B cell (primary cell): ENCODE results near the gene CCDC6. TPM values are rescaled to one million over a fixed set of nuclear protein-coding genes. Genes with fewer than 3 reads are reported as not detected.
"Not testable (repeated sequence)": the region's sequence is repeated elsewhere in the genome, so short reads cannot be mapped to it uniquely, and the experiment has no call there.

Experiments
- ATAC-seq: fragments of 200-7000 bp; cut with Tn5 transposase; one replicate; pipeline ENCODE4 v1.10.0; 2021; ENCODE audit warnings: low read depth, mild to moderate bottlenecking, moderate number of reproducible peaks, moderate library complexity
- CTCF ChIA-PET: fragments of 350-600 bp; sonication (Branson Sonifier 250); formaldehyde crosslinking; loops from one replicate; lab custom pipeline; 2021; ENCODE audit warnings: antibody characterized with exemption, inconsistent platforms; lab: Charles Lee
- POLR2A ChIA-PET: fragments of 350-600 bp; sonication (Branson Sonifier 250); formaldehyde crosslinking; loops from one replicate; lab custom pipeline; 2021; ENCODE audit warnings: antibody characterized with exemption; lab: Charles Lee
- DNase-seq: peaks from one replicate; pipeline ENCODE4 v3.0.0; 2013
- H2AFZ ChIP-seq: 2 replicates; pipeline ENCODE4 v1.6.1; 2012; ENCODE audit warnings: mild to moderate bottlenecking, low read depth, low read length; ENCODE audit not compliant: insufficient read depth, poor library complexity, severe bottlenecking
- H3K27ac ChIP-seq, 2 donors: 1 replicate in 1 of 2; 2 replicates in 1 of 2; pipeline ENCODE4 v1.5.1; 2012 to 2013; ENCODE audit warnings: low read length in 2 of 2, mild to moderate bottlenecking in 2 of 2, moderate library complexity in 1 of 2
- H3K27me3 ChIP-seq, 4 experiments: fragments of 200-600 bp in 1 of 4; sonication (generic) in 1 of 4; replicated peaks in 1 of 4; 1 replicate in 2 of 4; 2 replicates in 2 of 4; pipeline versions ENCODE4 v1.6.1 to v1.7.0; 2013 to 2016; ENCODE audit warnings: low read length in 3 of 4, mild to moderate bottlenecking in 2 of 4, mixed read lengths in 1 of 4, moderate library complexity in 1 of 4; ENCODE audit not compliant: insufficient read depth in 4 of 4, control insufficient read depth in 3 of 4; ENCODE audit errors: control extremely low read depth in 1 of 4
- H3K36me3 ChIP-seq, 2 experiments: replicated peaks in 1 of 2; 1 replicate in 1 of 2; 2 replicates in 1 of 2; pipeline versions ENCODE4 v1.6.1 to v1.7.1; 2013; ENCODE audit warnings: low read length in 1 of 2; ENCODE audit not compliant: insufficient read depth in 2 of 2, control insufficient read depth in 1 of 2; ENCODE audit errors: control extremely low read depth in 1 of 2, extremely low read depth in 1 of 2
- H3K4me1 ChIP-seq, 2 donors: fragments of 200-600 bp in 1 of 2; sonication (generic) in 1 of 2; 1 replicate in 1 of 2; 2 replicates in 1 of 2; pipeline versions ENCODE4 v1.5.1 to v1.6.1; 2013 to 2017; ENCODE audit warnings: low read length in 2 of 2; ENCODE audit not compliant: control insufficient read depth in 2 of 2, insufficient read depth in 2 of 2
- H3K4me2 ChIP-seq: replicated peaks from 2 replicates; pipeline ENCODE3; 2012; ENCODE audit warnings: mild to moderate bottlenecking, low read depth, low read length; ENCODE audit not compliant: poor library complexity, severe bottlenecking
- H3K4me3 ChIP-seq, 5 experiments: fragments of 200-600 bp in 1 of 5; sonication (generic) in 1 of 5; 1 replicate in 3 of 5; 2 replicates in 2 of 5; pipeline versions ENCODE4 v1.5.1 to v1.7.0; 2011 to 2016; ENCODE audit warnings: low read length in 4 of 5, mild to moderate bottlenecking in 4 of 5, low read depth in 2 of 5, control low read depth in 1 of 5, moderate library complexity in 1 of 5; ENCODE audit not compliant: insufficient read depth in 1 of 5; ENCODE audit errors: control extremely low read depth in 1 of 5, extremely low read depth in 1 of 5
- H3K79me2 ChIP-seq: fragments of 200-600 bp; sonication (generic); one replicate; pipeline ENCODE4 v1.6.0; 2016; ENCODE audit warnings: low read length; ENCODE audit not compliant: control insufficient read depth, insufficient read depth
- H3K9ac ChIP-seq: fragments of 200-600 bp; sonication (generic); 2 replicates; pipeline ENCODE4 v1.6.1; 2017; ENCODE audit warnings: mild to moderate bottlenecking, low read length, moderate library complexity
- H3K9me3 ChIP-seq, 3 donors: one replicate each; pipeline versions ENCODE4 v1.6.1 to v1.7.1; 2013; ENCODE audit warnings: low read length in 2 of 3; ENCODE audit not compliant: control insufficient read depth in 2 of 3, insufficient read depth in 1 of 3; ENCODE audit errors: control extremely low read depth in 1 of 3
- H4K20me1 ChIP-seq: 2 replicates; pipeline ENCODE4 v1.6.0; 2012; ENCODE audit warnings: mild to moderate bottlenecking, low read length; ENCODE audit not compliant: insufficient read depth, control insufficient read depth, poor library complexity, severe bottlenecking
- H3K27ac Mint-ChIP-seq: one replicate; pipeline ENCODE4 v1.8.0; 2021; ENCODE audit warnings: mixed read lengths
- H3K27me3 Mint-ChIP-seq: one replicate; pipeline ENCODE4 v1.8.0; 2021; ENCODE audit warnings: mixed read lengths
- H3K4me1 Mint-ChIP-seq: one replicate; pipeline ENCODE4 v1.8.0; 2021; ENCODE audit warnings: mixed read lengths
- H3K4me3 Mint-ChIP-seq: one replicate; pipeline ENCODE4 v1.8.0; 2021; ENCODE audit warnings: mixed read lengths
- H3K9me3 Mint-ChIP-seq: one replicate; pipeline ENCODE4 v1.8.0; 2022; ENCODE audit warnings: mixed read lengths; ENCODE audit not compliant: insufficient read depth
- WGBS: methylation state at CpG from one replicate; pipeline ENCODE4 v1.1.5; 2013; ENCODE audit warnings: missing lambda C conversion rate; ENCODE audit not compliant: insufficient coverage; 5-methylcytosine and 5-hydroxymethylcytosine counted together
- intact Hi-C: fragments of 100-400 bp; cut with micrococcal nuclease; formaldehyde crosslinking; loops from one replicate; pipeline ENCODE4 v1.10.0; 2022
- polyA plus RNA-seq: library from polyadenylated mRNA; depleted of rRNA; stranded (reverse); fragments of >200 nt; gene quantifications from 2 replicates; pipeline ENCODE4 v1.2.3, GENCODE V29; 2012
- total RNA-seq, 2 donors: library from RNA; stranded (reverse); fragments of 120-200 nt in 1 of 2; gene quantifications; 1 replicate in 1 of 2; 2 replicates in 1 of 2; pipeline versions ENCODE4 v1.2.3 to v1.2.4, GENCODE V29; 2013 to 2022

Gene CCDC6
- total and polyA plus RNA-seq, 2 donors (not counting 1 experiment from before 2014, with no cell fraction given): 18.2 to 30.1 TPM

DNA sequence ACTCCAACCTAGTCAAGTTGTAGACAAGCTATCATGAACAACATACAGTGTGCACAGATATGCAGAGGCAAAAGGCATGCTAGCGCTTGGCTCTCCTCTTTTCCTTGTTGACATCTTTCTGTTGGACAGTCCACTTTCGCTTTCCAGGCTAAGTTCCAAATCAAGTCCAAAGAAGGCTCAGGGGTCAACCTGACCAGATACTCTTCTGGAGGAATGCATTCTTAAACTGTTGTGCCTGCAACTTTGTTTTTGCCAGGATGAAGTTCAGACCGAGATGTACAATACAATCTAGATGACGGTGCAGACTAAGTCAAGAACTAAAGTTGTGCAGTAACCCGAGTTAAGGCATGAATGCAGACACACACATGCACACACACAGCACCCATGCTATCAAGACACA lies 117.4 kb downstream of the CCDC6 start:
- DNase-seq, H3K27me3 Mint-ChIP-seq, H3K4me1 Mint-ChIP-seq, H3K9me3 Mint-ChIP-seq, H3K4me3 Mint-ChIP-seq, H3K4me2 ChIP-seq, H3K27me3 ChIP-seq, H4K20me1 ChIP-seq, H2AFZ ChIP-seq, ATAC-seq, POLR2A ChIA-PET, H3K4me1 ChIP-seq, H3K79me2 ChIP-seq, H3K4me3 ChIP-seq, CTCF ChIA-PET, H3K27ac ChIP-seq, H3K27ac Mint-ChIP-seq, H3K9me3 ChIP-seq, intact Hi-C loops, H3K9ac ChIP-seq: not testable (repeated sequence)
- peaks cover 0 to 35% of the 10 kb centered on the region in 2 experiments for H3K36me3 ChIP-seq
- WGBS: 100% methylated on average over 3 of the region's 5 CpGs

DNA sequence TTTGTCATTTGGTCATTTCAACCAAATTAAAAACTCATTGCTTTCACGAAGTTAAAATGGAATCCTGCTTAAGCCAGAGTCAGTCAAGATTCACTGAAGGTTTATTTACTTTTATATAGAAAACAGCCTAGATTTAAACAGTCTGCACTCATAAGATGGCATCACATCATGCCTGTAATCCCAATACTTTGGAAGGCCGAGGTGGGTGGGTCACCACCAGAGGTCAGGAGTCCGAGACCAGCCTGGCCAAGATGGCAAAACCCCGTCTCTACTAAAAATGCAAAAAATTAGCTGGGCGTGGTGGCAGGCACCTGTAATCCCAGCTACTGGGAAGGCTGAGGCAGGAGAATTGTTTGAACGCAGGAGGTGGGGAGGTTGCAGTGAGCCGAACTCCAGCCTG lies 119.3 kb downstream of the CCDC6 start:
- H3K4me1 ChIP-seq, H3K27me3 Mint-ChIP-seq, H3K27ac ChIP-seq, H2AFZ ChIP-seq, H3K9me3 ChIP-seq, H3K27me3 ChIP-seq, H3K4me3 Mint-ChIP-seq, H4K20me1 ChIP-seq, H3K79me2 ChIP-seq, DNase-seq, H3K9ac ChIP-seq, intact Hi-C loops, H3K27ac Mint-ChIP-seq, ATAC-seq, H3K4me3 ChIP-seq, H3K4me1 Mint-ChIP-seq, H3K9me3 Mint-ChIP-seq, H3K4me2 ChIP-seq, POLR2A ChIA-PET: not testable (repeated sequence)
- 90% methylated on average over 2 of the region's 7 CpGs for WGBS
- peaks cover 0 to 18% of the 10 kb centered on the region in 2 experiments for H3K36me3 ChIP-seq
- CTCF ChIA-PET: interaction anchor here (0.8 kb wide), 1 partner anchor 22 kb away, joined by 3 read pairs; no protein-coding TSS in a partner anchor

DNA sequence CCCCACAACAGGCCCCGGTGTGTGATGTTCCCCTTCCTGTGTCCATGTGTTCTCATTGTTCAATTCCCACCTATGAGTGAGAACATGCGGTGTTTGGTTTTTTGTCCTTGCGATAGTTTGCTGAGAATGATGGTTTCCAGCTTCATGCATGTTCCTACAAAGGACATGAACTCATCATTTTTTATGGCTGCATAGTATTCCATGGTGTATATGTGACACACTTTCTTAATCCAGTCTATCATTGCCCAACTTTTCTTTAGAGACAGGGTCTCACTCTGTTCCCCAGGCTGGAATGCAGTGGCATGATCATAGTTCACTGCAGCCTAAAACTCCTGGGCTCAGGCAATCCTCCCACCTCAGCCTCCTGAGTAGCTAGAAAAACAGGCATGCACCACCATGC lies 120.9 kb downstream of the CCDC6 start:
- CTCF ChIA-PET, H3K9me3 Mint-ChIP-seq: not testable (repeated sequence)

More for the DNA sequence above, 120.9 kb downstream of the CCDC6 start:
- H3K4me1 Mint-ChIP-seq, H4K20me1 ChIP-seq, ATAC-seq, intact Hi-C loops, H3K4me1 ChIP-seq, H3K27ac Mint-ChIP-seq, H3K4me3 ChIP-seq, H2AFZ ChIP-seq, H3K4me3 Mint-ChIP-seq, H3K9ac ChIP-seq, H3K79me2 ChIP-seq, H3K36me3 ChIP-seq, H3K27ac ChIP-seq, H3K27me3 ChIP-seq, DNase-seq, POLR2A ChIA-PET, H3K4me2 ChIP-seq, H3K27me3 Mint-ChIP-seq, H3K9me3 ChIP-seq: not testable (repeated sequence)
- no CpG with 5 or more reads among the region's 3 CpGs for WGBS
